GM21576 (cell line): ENCODE data around the gene STK25.
"Not testable (repeated sequence)": the region's sequence is repeated elsewhere in the genome, so short reads cannot be mapped to it uniquely, and the experiment has no call there.

ENCODE experiments used
- ATAC-seq: cut with Tn5 transposase; IDR thresholded peaks from one replicate; pipeline ENCODE4 v1.9.1; 2021; ENCODE audit warnings: mild to moderate bottlenecking, moderate library complexity; ENCODE audit not compliant: unreplicated experiment

Gene STK25

DNA sequence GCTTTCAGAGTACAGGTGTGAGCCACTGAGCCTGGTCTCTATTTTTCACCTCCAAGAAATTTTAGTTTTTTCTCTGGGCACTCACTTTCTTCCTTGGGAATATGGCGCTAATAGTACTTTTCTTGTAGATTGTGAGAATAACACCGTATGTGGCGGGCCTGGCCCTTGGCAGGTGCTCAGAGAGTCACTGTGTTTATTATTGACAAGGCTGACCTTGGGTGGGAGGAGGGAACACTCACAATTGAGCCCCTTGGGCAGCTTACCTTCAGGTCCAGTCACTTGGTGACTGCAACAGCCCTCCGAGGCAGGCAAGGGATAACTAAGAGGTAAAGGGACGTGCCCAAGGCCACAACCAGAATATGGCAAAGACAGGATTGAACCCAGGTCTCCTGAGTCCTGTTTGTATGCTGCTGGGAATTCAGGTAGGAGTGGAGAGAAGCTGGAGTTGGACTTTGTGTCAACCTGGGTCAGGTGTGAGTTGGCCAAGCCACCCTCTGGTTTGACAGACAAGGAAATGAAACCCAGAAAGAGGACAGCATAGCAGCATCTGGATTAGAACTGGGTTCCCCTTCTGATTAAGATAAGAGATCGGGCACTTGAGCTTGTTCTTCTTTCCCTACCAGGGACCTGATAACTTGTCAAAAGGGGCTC is 2.8 kb upstream of the STK25 start:
- no peak for ATAC-seq

GRCh38 chr2:241509155-241509784 is 886 bp upstream of the STK25 start:
- ATAC-seq: no peak

GRCh38 chr2:241507430-241508239 is 749 bp downstream of the STK25 start:
- ATAC-seq: peak; percentile 13

GRCh38 chr2:241506793-241507429 is 1.5 kb downstream of the STK25 start:
- ATAC-seq: no peak

GRCh38 chr2:241506317-241506716 is 2.1 kb downstream of the STK25 start:
- ATAC-seq: not testable (repeated sequence)

- no peak for ATAC-seq
Observed at GRCh38 chr2:241505781-241506201, 2.6 kb downstream of the STK25 start.

GRCh38 chr2:241505086-241505780 is 3.2 kb downstream of the STK25 start:
- no peak for ATAC-seq

GRCh38 chr2:241503776-241504392 is 4.5 kb downstream of the STK25 start:
- no peak for ATAC-seq

DNA sequence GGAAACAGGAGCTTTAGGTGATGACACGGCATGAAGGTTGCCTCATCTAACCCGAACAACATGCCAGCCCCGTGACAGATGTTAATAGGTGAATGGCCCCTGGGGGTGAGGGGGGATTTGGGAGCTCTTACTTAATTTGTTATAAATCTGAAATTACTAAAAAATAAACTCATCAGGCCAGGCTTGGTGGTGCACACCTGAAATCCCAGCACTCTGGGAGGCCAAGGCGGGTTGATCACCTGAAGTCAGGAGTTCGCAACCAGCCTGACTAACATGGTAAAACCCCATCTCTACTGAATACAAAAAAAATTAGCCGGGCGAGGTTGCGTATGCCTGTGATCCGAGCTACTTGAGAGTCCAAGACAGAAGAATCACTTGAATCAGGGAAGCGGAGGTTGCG is 6.1 kb downstream of the STK25 start:
- ATAC-seq: no peak

DNA sequence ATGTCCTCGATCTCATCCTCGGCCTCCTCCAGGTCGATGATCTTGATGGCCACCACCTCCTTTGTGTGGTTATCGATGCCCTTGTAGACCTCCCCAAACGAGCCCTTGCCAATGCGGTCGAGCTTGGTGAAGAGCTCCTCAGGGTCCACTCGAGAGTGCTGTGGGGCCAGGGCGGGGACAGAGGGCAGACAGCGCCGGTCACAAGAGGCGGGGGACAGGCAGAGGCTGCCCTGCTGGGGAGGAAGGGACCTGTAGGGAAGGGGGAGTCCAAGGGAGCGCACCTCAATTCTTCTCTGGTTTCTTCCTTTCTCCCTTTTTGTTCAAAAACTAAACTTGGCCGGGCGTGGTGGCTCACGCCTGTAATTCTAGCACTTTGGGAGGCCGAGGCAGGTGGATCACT is 6.8 kb downstream of the STK25 start:
- ATAC-seq: no peak

DNA sequence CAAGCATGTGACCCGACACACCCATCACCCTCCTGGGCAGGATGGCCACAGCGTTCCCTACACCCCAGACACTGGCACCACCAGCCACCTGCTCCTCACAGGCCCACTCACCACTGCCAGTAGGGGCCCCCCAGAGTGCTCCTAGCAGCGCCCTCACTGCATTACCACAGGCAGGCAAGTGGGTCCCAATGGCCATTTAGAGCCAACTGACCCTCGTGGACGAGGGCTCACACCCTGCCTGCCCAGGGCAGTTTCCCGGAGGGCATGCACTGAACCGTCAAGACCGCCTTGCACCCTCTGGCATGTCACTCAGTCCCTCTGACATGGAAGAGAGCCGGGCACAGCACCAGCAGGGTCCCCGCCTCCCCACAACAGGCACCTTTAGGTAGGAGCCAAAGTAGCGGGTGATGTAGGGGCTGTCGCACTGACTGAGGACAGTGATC is 7.3 kb downstream of the STK25 start:
- ATAC-seq: no peak

- ATAC-seq: no peak
Observed at GRCh38 chr2:241500431-241500975, 7.9 kb downstream of the STK25 start.

DNA sequence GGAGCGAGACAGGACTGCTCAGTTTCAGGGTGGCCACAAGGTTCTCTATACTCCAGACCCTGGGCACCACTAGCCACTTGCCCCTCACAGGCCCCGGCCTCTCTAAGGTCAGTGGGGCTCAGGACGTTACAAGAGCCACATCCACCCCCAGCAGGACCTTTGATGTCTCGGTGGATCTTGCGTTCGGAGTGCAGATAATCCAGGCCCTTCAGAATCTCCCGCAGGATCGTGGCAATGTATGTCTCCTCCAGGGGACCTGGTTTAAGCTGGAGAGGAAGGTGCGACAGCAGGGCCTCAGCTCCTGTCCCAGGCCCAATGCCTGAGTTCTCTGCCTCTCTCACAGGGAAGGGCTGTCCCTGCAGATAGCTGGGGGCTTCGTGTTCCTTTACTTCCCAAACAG is 8.4 kb downstream of the STK25 start:
- ATAC-seq: no peak

DNA sequence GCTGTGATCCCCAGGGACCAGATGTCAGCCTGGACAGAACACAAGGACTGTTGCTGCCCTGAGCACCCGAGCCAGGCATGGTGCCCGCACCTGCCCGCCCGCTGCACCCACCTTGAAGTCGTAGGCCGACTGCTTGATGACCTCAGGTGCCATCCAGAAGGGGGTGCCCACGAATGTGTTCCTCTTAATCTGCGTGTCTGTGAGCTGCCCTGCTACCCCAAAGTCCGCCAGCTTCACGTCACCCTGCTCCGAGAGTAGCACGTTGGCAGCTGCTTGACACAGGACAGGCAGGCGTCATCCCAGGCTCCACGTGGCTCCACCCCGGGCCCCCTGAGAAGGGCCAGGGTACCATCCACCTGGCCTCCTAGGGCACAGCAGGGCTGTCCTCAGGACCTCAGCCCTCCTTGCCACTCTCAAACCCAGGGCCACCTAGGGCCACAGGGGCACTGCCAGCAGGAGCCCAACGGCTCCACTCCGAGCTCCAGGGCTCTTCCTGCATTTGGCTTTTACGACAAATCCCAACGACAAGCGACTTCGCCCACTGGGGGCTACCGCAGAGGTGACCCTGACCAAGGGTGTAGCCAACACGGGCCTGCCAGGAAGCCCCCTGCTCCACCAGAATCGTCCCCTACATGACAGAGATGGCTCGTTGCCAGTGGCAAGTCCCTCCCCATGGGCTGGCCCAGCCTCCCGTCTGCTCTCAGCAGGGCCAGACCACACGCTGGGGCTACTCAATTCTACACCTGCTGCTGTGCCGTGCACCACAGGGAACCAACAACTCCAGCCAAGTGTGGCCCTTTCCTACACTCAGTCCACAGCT is 9.0 kb downstream of the STK25 start:
- ATAC-seq: no peak

GRCh38 chr2:241498115-241499070 is 10.0 kb downstream of the STK25 start:
- ATAC-seq: no peak

DNA sequence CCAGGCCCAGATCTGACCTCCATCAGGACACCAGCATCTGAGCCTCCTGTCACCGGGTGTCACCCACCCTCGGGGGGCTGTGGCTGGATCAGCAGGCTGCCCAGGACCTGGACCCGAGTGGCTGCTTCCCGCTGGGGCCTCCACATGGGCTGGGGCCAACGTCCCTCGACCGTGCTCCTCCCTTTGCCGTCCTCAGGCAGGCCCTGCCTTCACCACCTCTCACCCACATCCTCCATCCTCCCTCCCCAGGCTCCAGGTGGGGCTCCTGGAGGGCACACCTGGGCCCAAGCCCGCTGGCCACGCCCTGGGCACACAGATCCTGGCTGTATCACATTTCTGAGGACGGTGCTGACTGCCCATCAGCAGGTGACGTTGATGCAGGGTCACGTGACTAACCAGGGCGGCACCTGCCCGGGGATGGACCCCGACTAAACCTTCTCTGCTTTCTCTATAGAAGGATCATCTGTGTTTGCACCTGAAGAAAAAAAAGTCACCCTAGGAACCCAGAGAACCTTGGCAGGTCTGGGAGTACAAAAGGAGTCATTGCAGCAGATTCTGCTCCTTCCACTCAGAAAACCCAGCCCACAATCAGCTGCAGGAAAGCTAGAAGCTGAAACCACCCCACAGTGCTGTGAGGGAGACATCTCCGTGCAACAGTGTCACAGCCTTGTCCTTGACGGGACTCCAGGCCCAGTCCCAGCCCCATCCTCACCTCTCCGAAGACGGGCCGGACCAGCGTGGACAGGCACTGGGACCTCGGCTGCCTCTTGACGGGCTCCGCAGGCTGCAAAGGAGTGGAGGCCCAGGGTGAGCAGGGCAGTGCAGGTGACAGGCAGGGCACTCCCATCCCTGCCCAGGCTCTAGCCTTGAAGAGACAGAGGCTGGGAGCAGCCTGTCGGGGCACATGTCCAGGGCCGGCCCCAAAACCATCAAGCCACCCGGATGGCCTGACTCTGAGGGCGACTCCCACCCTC is 11.2 kb downstream of the STK25 start:
- no peak for ATAC-seq
